ENCODE measurements around the gene PDYN.

Gene PDYN

GRCh38 chr20:1994627-1995026 lies 769 bp upstream of the PDYN start:
- no peak for DNase-seq (ENCODE audit: low spot score)

- DNase-seq (ENCODE audit: low spot score): no peak
Observed at GRCh38 chr20:1992359-1993110, 1.3 kb downstream of the PDYN start.

GRCh38 chr20:1987826-1988225 lies 6.0 kb downstream of the PDYN start:
- DNase-seq (ENCODE audit: low spot score): no peak

GRCh38 chr20:1983301-1983700 lies 10.6 kb downstream of the PDYN start:
- DNase-seq (ENCODE audit: low spot score): no peak

GRCh38 chr20:1982686-1983085 lies 11.2 kb downstream of the PDYN start:
- no peak for DNase-seq (ENCODE audit: low spot score)

GRCh38 chr20:1979106-1979778 lies 14.6 kb downstream of the PDYN start:
- DNase-seq (ENCODE audit: low spot score): no peak

GRCh38 chr20:1975291-1975690 lies 18.6 kb downstream of the PDYN start:
- no peak for DNase-seq (ENCODE audit: low spot score)

GRCh38 chr20:1973601-1974440 lies 20.0 kb downstream of the PDYN start:
- DNase-seq (ENCODE audit: low spot score): no peak

- no peak for DNase-seq (ENCODE audit: low spot score)
Observed at GRCh38 chr20:1971893-1972586, 21.8 kb downstream of the PDYN start.

GRCh38 chr20:1968964-1969363 lies 24.9 kb downstream of the PDYN start:
- DNase-seq (ENCODE audit: low spot score): no peak

GRCh38 chr20:1965520-1966351 lies 28.1 kb downstream of the PDYN start:
- DNase-seq (ENCODE audit: low spot score): peak; percentile 66

GRCh38 chr20:1964659-1965405 lies 29.0 kb downstream of the PDYN start:
- no peak for DNase-seq (ENCODE audit: low spot score)

- DNase-seq (ENCODE audit: low spot score): no peak
Observed at GRCh38 chr20:1964061-1964460, 29.8 kb downstream of the PDYN start.

GRCh38 chr20:1961374-1961773 lies 32.5 kb downstream of the PDYN start:
- DNase-seq (ENCODE audit: low spot score): no peak

- DNase-seq (ENCODE audit: low spot score): no peak
Observed at GRCh38 chr20:1959156-1959555, 34.7 kb downstream of the PDYN start.

GRCh38 chr20:1958426-1958825 lies 35.4 kb downstream of the PDYN start:
- no peak for DNase-seq (ENCODE audit: low spot score)

GRCh38 chr20:1955217-1955616 lies 38.6 kb downstream of the PDYN start:
- DNase-seq (ENCODE audit: low spot score): no peak

- DNase-seq (ENCODE audit: low spot score): no peak
Observed at GRCh38 chr20:1953621-1954020, 40.2 kb downstream of the PDYN start.

- DNase-seq (ENCODE audit: low spot score): no peak
Observed at GRCh38 chr20:1952737-1953530, 40.9 kb downstream of the PDYN start.

All from RKO (cell line).